Sigmoid colon (tissue), 4 donors: ENCODE data around the gene CEP97.

Experiments used
- CTCF ChIP-seq, 4 experiments: fragments of 450-650 bp in 3 of 4; fragments of 200-600 bp in 1 of 4; IDR thresholded peaks; one replicate each; pipeline ENCODE4 v1.5.1; 2016 to 2019; ENCODE audit warnings: antibody characterized with exemption in 4 of 4, mild to moderate bottlenecking in 3 of 4, moderate library complexity in 2 of 4
- POLR2A ChIP-seq, 2 donors: fragments of 450-650 bp; IDR thresholded peaks; one replicate each; pipeline ENCODE4 v1.6.1; 2016; ENCODE audit warnings: antibody characterized with exemption in 2 of 2, mild to moderate bottlenecking in 2 of 2, moderate library complexity in 2 of 2
- POLR2AphosphoS5 ChIP-seq, 4 donors: sonication (generic); formaldehyde crosslinking; IDR thresholded peaks; one replicate each; pipeline ENCODE4 v1.6.1; 2017; ENCODE audit warnings: antibody characterized with exemption in 4 of 4

- no peak for TF ChIP-seq POLR2A (IDR thresholded peaks at IDR 0.05)
- TF ChIP-seq CTCF (IDR thresholded peaks at IDR 0.05) = no peak
- peak in 3 of 4 donors; percentile 55 to 72 (median 63) for TF ChIP-seq POLR2AphosphoS5 (IDR thresholded peaks at IDR 0.05)
Observed at GRCh38 chr3:101724329-101725193, at the start of gene CEP97.
